Erythroblast (primary cell): ENCODE data around the gene GPD1.

ENCODE experiments used
- DNase-seq, 2 experiments: peaks; one replicate each; lab custom pipeline; 2025; lab: John Stamatoyannopoulos, UW
- GATA1 ChIP-seq: IDR thresholded peaks from 2 replicates; pipeline ENCODE4 v1.6.1; 2011; ENCODE audit warnings: low read depth, mild to moderate bottlenecking, control low read depth, low read length, moderate library complexity
- POLR2A ChIP-seq: IDR thresholded peaks from 2 replicates; pipeline ENCODE4 v1.6.1; 2011; ENCODE audit warnings: mild to moderate bottlenecking, low read length

GPD1 gene

DNA sequence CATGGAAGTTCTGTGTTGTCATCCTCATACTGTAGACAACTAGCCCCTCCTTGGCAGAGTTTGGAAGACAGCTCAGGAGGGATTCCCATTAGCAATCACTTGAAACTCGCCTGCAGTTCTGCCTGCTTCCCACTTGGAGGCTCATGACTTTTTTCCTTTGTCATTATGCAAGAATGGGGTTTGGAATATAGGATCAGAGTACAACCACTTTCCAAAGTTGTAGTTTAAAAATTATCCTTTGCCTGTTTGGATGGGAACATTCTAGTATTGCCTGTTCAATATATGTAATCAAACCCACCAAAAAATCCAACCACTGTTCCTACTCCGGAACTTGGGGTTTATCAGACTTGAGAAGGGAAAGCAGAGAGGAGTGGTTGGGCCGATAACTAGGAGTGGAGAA is 2.1 kb upstream of the GPD1 start:
- DNase-seq, result no peak
- TF ChIP-seq POLR2A, result no peak
- no peak for TF ChIP-seq GATA1

DNA sequence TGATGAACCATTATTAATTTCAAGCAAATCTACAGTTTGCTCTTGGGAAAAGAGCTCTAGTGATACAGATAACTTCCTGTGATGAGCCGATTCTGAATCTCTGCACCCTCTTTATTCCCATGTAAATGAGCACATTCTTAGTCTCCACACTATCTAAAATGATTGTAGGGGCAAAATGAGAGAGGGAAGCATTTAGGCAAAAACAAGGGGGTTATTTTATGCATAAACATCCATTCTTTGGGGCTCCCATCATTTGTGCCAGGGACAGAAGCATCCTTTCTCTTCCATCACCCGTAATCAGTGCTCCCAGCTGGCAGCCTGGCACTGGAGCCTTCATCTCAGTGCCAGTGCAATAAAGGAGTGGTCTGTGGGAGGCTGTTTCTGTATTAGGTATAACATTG is 1.7 kb upstream of the GPD1 start:
- TF ChIP-seq GATA1 (no peak), POLR2A (no peak)
- DNase-seq, result no peak

- TF ChIP-seq GATA1 (no peak), POLR2A (no peak)
- DNase-seq, result peak in 1 of 2 experiments; percentile 10
Measured at GRCh38 chr12:50102646-50103309, 1.0 kb upstream of the GPD1 start.

GRCh38 chr12:50103351-50103750 is 457 bp upstream of the GPD1 start:
- TF ChIP-seq POLR2A, result no peak
- no peak for TF ChIP-seq GATA1
- no peak for DNase-seq

DNA sequence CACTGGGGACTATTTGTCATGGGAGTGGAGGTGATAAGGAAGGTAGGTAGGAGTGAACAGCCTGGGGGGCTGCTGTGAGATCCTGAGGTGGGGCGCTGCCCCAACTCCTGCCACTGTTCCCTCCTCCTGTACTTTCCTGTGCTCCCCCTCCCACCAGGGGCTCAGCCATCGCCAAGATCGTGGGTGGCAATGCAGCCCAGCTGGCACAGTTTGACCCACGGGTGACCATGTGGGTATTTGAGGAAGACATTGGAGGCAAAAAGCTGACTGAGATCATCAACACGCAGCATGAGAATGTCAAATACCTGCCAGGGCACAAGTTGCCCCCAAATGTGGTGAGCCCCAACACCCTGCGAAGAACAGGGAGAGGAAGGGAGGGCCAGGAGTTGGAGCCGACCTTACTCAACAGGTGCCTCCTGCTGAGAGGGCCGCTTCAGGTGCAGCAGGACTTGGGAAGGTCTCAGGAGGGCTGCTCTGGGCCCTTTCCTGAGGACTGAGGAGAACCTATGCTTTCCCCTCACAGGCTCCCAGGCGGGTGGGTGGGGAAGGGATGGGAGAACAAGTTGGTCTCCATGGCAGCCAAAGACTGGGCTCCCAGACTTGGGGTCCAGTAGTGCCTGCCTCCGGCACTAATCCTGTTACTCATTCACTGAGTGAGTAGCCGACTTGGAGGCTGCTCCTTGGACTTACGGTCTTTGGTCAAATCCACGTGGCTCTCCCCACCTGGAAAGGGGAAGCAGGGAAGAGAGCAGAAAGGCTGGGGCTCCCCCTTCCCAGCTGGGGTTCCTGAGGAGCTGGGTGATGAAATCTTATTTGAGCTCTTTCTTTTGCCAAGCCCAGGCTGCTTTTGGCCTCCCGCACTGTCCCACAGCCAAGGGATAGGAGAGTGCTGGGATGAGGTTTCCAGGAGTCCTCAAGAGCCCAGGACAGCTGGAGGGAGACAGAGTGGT is 884 bp downstream of the GPD1 start:
- no peak for DNase-seq
- TF ChIP-seq POLR2A (no peak), GATA1 (no peak)

- no peak for DNase-seq
- TF ChIP-seq POLR2A (no peak), GATA1 (no peak)
Measured at GRCh38 chr12:50105913-50106450, 2.2 kb downstream of the GPD1 start.

GRCh38 chr12:50106907-50107306 is 3.1 kb downstream of the GPD1 start:
- TF ChIP-seq POLR2A, result no peak
- no peak for TF ChIP-seq GATA1

GRCh38 chr12:50107416-50108268 is 3.8 kb downstream of the GPD1 start:
- no peak for TF ChIP-seq GATA1
- DNase-seq, result no peak

More at GRCh38 chr12:50106907-50107306, 3.1 kb downstream of the GPD1 start:
- no peak for DNase-seq

GRCh38 chr12:50109319-50109718 is 5.5 kb downstream of the GPD1 start:
- DNase-seq, result no peak
- TF ChIP-seq GATA1, result no peak
- no peak for TF ChIP-seq POLR2A

- TF ChIP-seq GATA1 (no peak), POLR2A (no peak)
- DNase-seq, result peak; percentile 50 to 65
Measured at GRCh38 chr12:50110127-50110761, 6.4 kb downstream of the GPD1 start.

- peak in 1 of 2 experiments; percentile 33 for DNase-seq
- no peak for TF ChIP-seq POLR2A
- TF ChIP-seq GATA1, result no peak
Measured at GRCh38 chr12:50110762-50111351, 7.0 kb downstream of the GPD1 start.

DNA sequence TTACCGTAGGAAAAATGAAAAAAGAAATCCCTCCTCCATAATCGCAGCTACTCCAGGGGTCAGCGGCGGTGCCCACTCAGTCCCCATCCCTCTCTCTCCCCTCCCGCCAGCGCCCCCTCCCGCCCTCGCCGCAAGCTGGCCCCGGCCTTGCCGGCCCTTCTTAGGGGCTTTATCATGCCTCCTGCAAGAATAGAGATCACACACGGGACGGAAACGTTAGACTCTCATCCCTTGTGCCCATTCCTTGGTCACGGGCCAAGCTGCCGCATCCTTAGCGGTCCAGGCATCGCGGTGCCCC is 7.5 kb downstream of the GPD1 start:
- TF ChIP-seq POLR2A, result no peak
- TF ChIP-seq GATA1, result no peak
- DNase-seq, result no peak
